Ovary (tissue), 9 donors: ENCODE data around the gene SLC25A41. TPM values are rescaled to one million over a fixed set of nuclear protein-coding genes. Genes with fewer than 3 reads are reported as not detected.

ENCODE experiments used
- DNase-seq, 5 donors: peaks; one replicate each; pipeline ENCODE4 v3.0.0-alpha.2; 2019 to 2020
- H3K27ac ChIP-seq, 2 donors: fragments of 200-600 bp; one replicate each; pipeline versions ENCODE4 v1.5.1 to v1.8.0; 2019 to 2022
- H3K27me3 ChIP-seq: fragments of 200-600 bp; one replicate; pipeline ENCODE4 v1.8.0; 2022
- H3K36me3 ChIP-seq: fragments of 200-600 bp; sonication (generic); one replicate; pipeline ENCODE4 v1.5.1; 2019
- H3K4me1 ChIP-seq: one replicate; pipeline ENCODE4 v1.8.1; 2013; ENCODE audit warnings: mild to moderate bottlenecking, moderate library complexity; ENCODE audit not compliant: insufficient read depth
- H3K4me3 ChIP-seq: fragments of 200-600 bp; sonication (generic); one replicate; pipeline ENCODE4 v1.5.1; 2017
- H3K9me3 ChIP-seq, 2 donors: fragments of 200-600 bp in 1 of 2; sonication (generic) in 1 of 2; one replicate each; pipeline versions ENCODE4 v1.5.1 to v1.8.1; 2013 to 2019; ENCODE audit warnings: mild to moderate bottlenecking in 1 of 2, moderate library complexity in 1 of 2
- EP300 ChIP-seq: sonication (generic); formaldehyde crosslinking; IDR thresholded peaks from one replicate; pipeline ENCODE4 v1.6.1; 2017; ENCODE audit warnings: antibody characterized with exemption
- POLR2A ChIP-seq: fragments of 450-650 bp; IDR thresholded peaks from one replicate; pipeline ENCODE4 v1.6.1; 2017; ENCODE audit warnings: antibody characterized with exemption, mild to moderate bottlenecking, moderate library complexity
- WGBS, 3 donors: extraction: QIAGEN DNeasy Blood & Tissue Kit in 1 of 3; methylation state at CpG; one replicate each; pipeline versions ENCODE4 v1.1.5 to v1.1.7; 2013 to 2017; 5-methylcytosine and 5-hydroxymethylcytosine counted together
- intact Hi-C, 4 donors: fragments of 100-400 bp; cut with DNase I; formaldehyde crosslinking; loops; one replicate each; pipeline versions ENCODE4 v1.11.0 to v1.15.1; 2022 to 2023
- polyA plus RNA-seq, 2 donors: library from polyadenylated mRNA; stranded (reverse); fragments of 200-250 nt in 1 of 2; fragments of 350-450 nt in 1 of 2; fragmentation: Illumina TruSeq in 1 of 2; extraction: RNeasy Lipid Tissue Mini Kit (QIAGEN cat#74804) in 1 of 2; gene quantifications; one replicate each; pipeline ENCODE4 v1.2.3, GENCODE V29; 2013 to 2014
- total RNA-seq, 7 donors: library from RNA; depleted of rRNA in 2 of 7; stranded (reverse); fragments of >200 nt in 2 of 7; fragmentation: NEBNext Ultra II Directional in 3 of 7; extraction: Animal tissue kit (Norgen Biotek cat#: 25700) in 3 of 7; gene quantifications; one replicate each; pipeline versions ENCODE4 v1.1.0 to v1.2.4, GENCODE V29; 2016 to 2023
- TF ChIP-seq, protein P1 (sequence below), 3 donors: fragments of 450-650 bp in 2 of 3; fragments of 200-600 bp in 1 of 3; IDR thresholded peaks; one replicate each; pipeline versions ENCODE4 v1.5.1 to v1.8.0; 2016 to 2022; ENCODE audit warnings: antibody characterized with exemption in 3 of 3, mild to moderate bottlenecking in 1 of 3
- donor health status: DM: no; HTN: no; CAD: no; lungs with moderate emphysema.
- donor health status: DM: no; HTN: no; CAD: no.
- donor health status: Bipolar disorder and iron deficiency.
- donor health status: DM: yes; HTN: yes; CAD: no.
- donor health status: DM: no; HTN: no; CAD: no.
- donor health status: DM: yes; HTN: yes; CAD: no.

The SLC25A41 gene
- total and polyA plus RNA-seq, 9 donors, result 0.20 to 0.52 (median 0.40) TPM; not detected in 5

DNA sequence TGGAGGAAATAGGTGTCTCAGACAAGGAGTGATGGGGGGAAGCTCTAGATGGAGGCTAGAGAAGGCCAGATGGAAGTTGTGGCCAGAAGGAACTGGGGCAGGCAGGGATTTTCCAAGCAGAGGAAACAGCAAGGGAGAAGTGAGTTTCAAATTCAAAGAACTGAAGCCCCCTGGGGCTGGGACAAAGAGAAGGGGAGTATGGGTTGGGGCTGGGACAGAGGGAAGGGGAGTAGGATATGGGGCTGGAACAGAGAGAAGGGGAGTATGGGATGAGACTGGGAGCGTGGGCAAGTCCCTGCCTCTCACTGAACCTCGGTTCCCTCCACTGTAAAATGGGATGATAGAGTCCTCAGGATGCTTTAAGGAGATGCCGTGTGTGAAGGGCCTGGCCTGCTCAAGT, 38.7 kb downstream of the SLC25A41 start:
- Histone ChIP-seq H3K36me3 (no peaks in the 10 kb centered on the region), H3K9me3 (no peaks in the 10 kb centered on the region), H3K4me3 (no peak overlapping the region), H3K27me3 (no peaks in the 10 kb centered on the region), H3K4me1 (peaks cover 4% of the 10 kb centered on the region), H3K27ac (no peak overlapping the region)
- no peak for DNase-seq
- intact Hi-C loops, result no loop called here
- 81 to 86% (median 84%) methylated on average over 3 of the region's 3 CpGs for WGBS, 3 donors
- no peak for TF ChIP-seq POLR2A
- TF ChIP-seq, protein P1, sequence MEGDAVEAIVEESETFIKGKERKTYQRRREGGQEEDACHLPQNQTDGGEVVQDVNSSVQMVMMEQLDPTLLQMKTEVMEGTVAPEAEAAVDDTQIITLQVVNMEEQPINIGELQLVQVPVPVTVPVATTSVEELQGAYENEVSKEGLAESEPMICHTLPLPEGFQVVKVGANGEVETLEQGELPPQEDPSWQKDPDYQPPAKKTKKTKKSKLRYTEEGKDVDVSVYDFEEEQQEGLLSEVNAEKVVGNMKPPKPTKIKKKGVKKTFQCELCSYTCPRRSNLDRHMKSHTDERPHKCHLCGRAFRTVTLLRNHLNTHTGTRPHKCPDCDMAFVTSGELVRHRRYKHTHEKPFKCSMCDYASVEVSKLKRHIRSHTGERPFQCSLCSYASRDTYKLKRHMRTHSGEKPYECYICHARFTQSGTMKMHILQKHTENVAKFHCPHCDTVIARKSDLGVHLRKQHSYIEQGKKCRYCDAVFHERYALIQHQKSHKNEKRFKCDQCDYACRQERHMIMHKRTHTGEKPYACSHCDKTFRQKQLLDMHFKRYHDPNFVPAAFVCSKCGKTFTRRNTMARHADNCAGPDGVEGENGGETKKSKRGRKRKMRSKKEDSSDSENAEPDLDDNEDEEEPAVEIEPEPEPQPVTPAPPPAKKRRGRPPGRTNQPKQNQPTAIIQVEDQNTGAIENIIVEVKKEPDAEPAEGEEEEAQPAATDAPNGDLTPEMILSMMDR (IDR thresholded peaks at IDR 0.05), result no peak
- no peak for TF ChIP-seq EP300

DNA sequence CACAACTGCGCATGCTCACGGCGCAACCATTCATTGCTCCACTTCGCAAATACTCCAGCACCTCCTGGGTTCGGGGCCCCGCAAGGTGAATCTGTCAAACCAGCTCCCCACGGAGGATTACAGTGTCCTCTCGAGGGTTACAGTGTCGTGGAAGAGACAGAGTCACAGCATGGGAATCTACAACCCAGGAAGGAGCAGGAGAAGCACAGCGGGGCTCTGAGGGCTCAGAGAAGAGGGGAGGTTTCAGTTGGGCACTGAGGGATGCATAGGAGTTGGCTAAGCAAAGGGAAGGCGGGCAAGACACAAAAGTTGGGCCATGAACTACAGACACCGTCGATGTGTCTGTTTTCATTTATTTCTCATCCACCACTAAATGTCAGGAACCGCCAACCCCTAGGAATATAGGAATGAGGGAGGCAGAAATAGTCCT, 39.6 kb downstream of the SLC25A41 start:
- intact Hi-C loops, result no loop called here
- DNase-seq, result no peak

DNA sequence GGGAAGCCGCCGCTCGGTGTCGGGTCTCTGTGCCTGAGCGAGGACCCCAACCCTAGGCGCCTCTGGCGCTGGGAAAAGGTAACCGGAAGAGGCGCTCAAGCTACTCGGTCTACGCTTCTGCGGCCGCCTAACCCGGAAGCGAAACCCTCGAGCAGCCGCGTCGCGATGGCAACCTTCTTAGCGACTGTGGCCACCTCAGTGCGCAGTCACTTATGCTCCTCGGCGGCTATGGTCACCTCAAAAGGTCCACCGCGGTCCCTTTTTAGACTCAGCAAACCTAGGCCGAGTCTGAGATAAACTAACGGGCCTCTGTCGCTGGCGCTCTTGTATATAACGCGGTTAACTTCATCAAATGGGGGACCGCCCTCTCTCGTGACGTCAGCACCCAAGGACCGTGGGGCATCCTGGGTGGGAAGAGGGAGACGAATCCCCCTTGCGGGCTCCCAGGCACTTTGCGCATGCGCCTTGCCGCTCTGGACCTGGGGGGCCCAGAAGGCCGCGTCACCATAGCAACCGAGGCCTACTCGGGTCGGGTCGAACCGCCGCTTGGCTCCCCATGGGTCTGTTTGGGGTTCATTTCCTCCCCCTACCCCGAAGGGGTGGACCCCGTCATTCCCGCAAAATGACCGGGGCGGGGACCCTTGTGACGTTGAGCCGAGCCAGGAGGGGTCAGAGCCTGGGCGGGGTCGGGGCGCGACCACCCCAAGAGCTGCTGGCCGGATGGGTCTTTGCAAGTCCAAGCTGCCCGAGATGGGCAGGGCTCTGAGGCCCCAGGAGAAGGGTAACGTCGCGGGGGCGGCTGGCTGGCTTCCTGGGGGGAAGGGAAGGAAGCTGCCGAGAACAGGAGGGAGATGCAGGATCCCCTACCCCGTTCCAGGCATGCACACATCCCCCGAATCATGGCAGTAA, 40.2 kb downstream of the SLC25A41 start, which contains the start of gene GTF2F1:
GTF2F1 (minus strand) TSS at position 91 of the 909 bp plus-strand sequence. CDS start 169 bp downstream, outside the sequence.
- Histone ChIP-seq H3K27ac (peak within 1 kb of the TSS; percentile 74 to 97), H3K4me3 (peak within 1 kb of the TSS; percentile 75), H3K36me3 (no peaks in the 10 kb centered on the region), H3K4me1 (peaks cover 4% of the 10 kb centered on the region), H3K27me3 (no peaks in the 10 kb centered on the region), H3K9me3 (no peaks in the 10 kb centered on the region)
- intact Hi-C loops, result no loop called here
- DNase-seq, result peak; percentile 98 to 100 (median 99)
- TF ChIP-seq EP300 (peak; percentile 42), POLR2A (peak; percentile 57)
- TF ChIP-seq, protein P1 (IDR thresholded peaks at IDR 0.05), result peak in 2 of 3 donors; percentile 12 to 53
- WGBS, 3 donors, result 0% methylated on average over 58 to 69 of the region's 69 CpGs

More for the DNA sequence above, 39.6 kb downstream of the SLC25A41 start:
- no peaks in the 10 kb centered on the region for H3K36me3 ChIP-seq
- H3K4me1 ChIP-seq, result peaks cover 4% of the 10 kb centered on the region
- WGBS, 3 donors, result 22 to 28% (median 24%) methylated on average over 14 of the region's 14 CpGs
- H3K4me3 ChIP-seq, result peak overlapping the region; percentile 75
- peak overlapping the region; percentile 74 to 97 for H3K27ac ChIP-seq
- no peaks in the 10 kb centered on the region for H3K27me3 ChIP-seq
- H3K9me3 ChIP-seq, result no peaks in the 10 kb centered on the region
- TF ChIP-seq EP300 (no peak), POLR2A (no peak)
- TF ChIP-seq, protein P1 (IDR thresholded peaks at IDR 0.05), result no peak

DNA sequence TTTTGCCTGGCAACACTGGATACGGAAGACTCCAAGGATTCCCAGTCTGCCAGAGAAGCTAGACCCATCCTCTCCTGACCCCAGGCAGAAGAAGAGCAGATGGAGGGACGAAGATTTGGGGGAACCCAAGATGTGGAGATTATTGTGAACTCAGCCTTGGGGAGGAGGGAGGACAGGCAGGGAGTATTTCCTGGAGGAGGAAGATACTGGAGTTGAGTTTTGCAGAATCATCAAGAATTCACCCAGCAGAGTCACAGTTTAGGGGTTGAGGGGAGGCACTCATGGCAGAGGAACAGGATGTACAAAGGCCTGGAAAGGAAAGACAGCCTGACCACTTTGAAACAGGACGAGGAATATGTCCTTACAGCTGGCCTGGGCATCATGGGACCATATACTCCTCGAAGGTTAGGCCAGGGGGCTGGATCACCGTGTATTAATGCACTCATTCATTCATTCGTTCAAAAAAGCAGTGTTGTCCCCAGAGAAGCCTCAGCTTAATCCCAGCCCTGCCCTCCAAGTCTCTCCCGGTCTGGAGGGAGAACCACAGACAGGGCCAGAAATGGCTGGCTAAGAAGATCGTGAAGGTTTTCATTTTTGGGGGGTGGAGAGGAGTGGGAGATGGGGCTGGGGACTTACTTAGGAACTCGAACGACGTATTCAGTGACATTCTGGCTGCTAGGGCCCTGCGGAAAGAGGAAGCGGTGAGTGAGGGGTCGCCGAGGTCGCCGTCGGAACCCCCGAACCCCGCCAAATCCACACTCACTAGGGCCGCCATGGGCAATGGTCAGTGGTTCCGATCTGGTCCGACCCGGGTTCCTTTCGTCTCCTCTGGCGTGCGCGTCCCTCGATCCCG, 41.1 kb downstream of the SLC25A41 start:
- no peak for DNase-seq
- 5 to 7% (median 6%) methylated on average over 30 of the region's 30 CpGs for WGBS, 3 donors
- intact Hi-C loops, result no loop called here

More for the DNA sequence above, 41.1 kb downstream of the SLC25A41 start:
- H3K4me1 ChIP-seq, result peaks cover 4% of the 10 kb centered on the region
- H3K27ac ChIP-seq, result peak overlapping the region in 1 of 2 donors; percentile 97
- H3K27me3 ChIP-seq, result no peaks in the 10 kb centered on the region
- peak overlapping the region; percentile 75 for H3K4me3 ChIP-seq
- TF ChIP-seq POLR2A, result no peak
- TF ChIP-seq EP300, result no peak
- TF ChIP-seq, protein P1 (IDR thresholded peaks at IDR 0.05), result no peak
- H3K9me3 ChIP-seq, result no peaks in the 10 kb centered on the region
- no peaks in the 10 kb centered on the region for H3K36me3 ChIP-seq
